SHP77 treated with DMSO at 0.1 percent for 48 hours (cell line): ENCODE results near the gene KLK14.

Source experiments
- DNase-seq: peaks from one replicate; lab custom pipeline; 2025; lab: John Stamatoyannopoulos, UW

KLK14 gene

GRCh38 chr19:51044327-51044726, 38.4 kb downstream of the KLK14 start:
- no peak for DNase-seq

- DNase-seq: no peak
Measured at GRCh38 chr19:51043497-51043896, 39.2 kb downstream of the KLK14 start.

GRCh38 chr19:51040151-51040550, 42.5 kb downstream of the KLK14 start:
- DNase-seq: no peak

GRCh38 chr19:51036519-51036918, 46.2 kb downstream of the KLK14 start:
- no peak for DNase-seq

- DNase-seq: no peak
Measured at GRCh38 chr19:51034704-51035103, 48.0 kb downstream of the KLK14 start, which contains the start of gene KLK12. TSS of gene KLK12 (minus strand) at chr19:51035002. CDS start at chr19:51034621, 381 bp downstream.

GRCh38 chr19:51031880-51032225, 50.8 kb downstream of the KLK14 start:
- no peak for DNase-seq

- DNase-seq: no peak
Measured at GRCh38 chr19:51031220-51031879, 51.3 kb downstream of the KLK14 start.

GRCh38 chr19:51030631-51031030, 52.1 kb downstream of the KLK14 start:
- no peak for DNase-seq

GRCh38 chr19:51029718-51030117, 53.0 kb downstream of the KLK14 start:
- no peak for DNase-seq
